ENCODE data around the gene LRRC75A. TPM values are rescaled to one million over a fixed set of nuclear protein-coding genes. Genes with fewer than 3 reads are reported as not detected.
A peak's percentile ranks its signal among the peaks of the same experiment; 100 is the strongest.

The LRRC75A gene
- total RNA-seq, 1 experiment from 2014 or later: 1.2 TPM

DNA sequence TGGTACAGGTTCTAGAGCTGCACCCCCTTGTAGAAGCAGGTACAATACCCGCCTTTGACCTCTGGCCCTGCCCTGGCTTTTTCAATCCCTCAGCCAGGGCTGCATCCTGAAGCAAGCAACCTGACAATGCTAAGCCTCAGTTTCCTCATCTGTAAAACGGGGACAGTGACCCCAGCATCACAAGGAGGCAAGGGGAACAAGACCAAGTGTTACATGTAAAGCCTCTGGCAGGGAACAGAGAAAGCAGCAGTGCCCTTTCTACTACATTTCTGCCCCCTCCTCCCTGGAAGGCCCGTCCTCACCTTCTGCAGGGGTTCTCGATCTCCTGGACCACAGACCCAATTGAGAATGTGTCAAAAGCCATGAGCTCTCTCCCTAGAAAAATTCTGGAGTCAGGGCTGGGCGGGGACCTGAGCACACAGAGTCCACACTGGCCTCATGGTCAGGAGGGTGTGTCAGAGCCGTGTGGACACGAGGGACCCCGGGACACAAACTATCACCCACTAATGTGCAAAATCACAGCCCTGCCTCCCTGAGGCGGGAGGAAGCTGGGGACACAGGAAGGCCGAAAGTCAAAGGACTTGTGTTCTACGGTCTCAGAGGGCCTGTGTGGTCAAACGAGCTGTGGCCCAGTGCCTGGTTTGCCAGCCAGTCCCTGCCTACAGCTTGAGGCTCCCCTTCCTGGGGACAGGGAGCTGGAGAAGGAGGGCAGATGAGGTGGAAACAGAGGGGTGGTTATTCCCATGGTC, 27.5 kb downstream of the LRRC75A start:
- intact Hi-C loops (cut with micrococcal nuclease; ENCODE audit: unreplicated experiment) (no loop called here), in situ Hi-C loops (cut with HindIII; ENCODE audit: low pct_unique_long_range_greater_than_20kb, low sequenced_read_pairs) (no loop called here)
- ChIA-PET CTCF (interaction anchor here (0.6 kb wide), 1 partner anchor 45 kb away, joined by 3 read pairs; no protein-coding TSS in a partner anchor), POLR2A (no interaction called here)
- H3K9me3 ChIP-seq (ENCODE audit: control insufficient read depth, insufficient read depth, low read depth, low read length): no peaks in the 10 kb centered on the region
- TF ChIP-seq TCF7L2 (IDR thresholded peaks at IDR 0.05; ENCODE audit: low read depth, low read length) (no peak), REST (IDR thresholded peaks at IDR 0.05; ENCODE audit: insufficient read depth in 1 of 2, low read depth in 2 of 2, low read length in 1 of 2) (no peak), CTCF (IDR thresholded peaks at IDR 0.05) (no peak), SIN3A (IDR thresholded peaks at IDR 0.05; ENCODE audit: borderline replicate concordance, insufficient read depth, low read depth, low read length) (no peak), POLR2AphosphoS5 (IDR thresholded peaks at IDR 0.05; ENCODE audit: low read depth, low read length) (no peak)
- H3K36me3 ChIP-seq (ENCODE audit: control insufficient read depth, insufficient read depth, low read length): no peaks in the 10 kb centered on the region
- H3K4me1 ChIP-seq (ENCODE audit: control insufficient read depth, insufficient read depth, low read length): no peaks in the 10 kb centered on the region; the same call in none of the 2 replicates
- no peak for DNase-seq (ENCODE audit: low read depth, low spot score)
- BruUV-seq (replicated peaks): no TSS peak
- no peaks in the 10 kb centered on the region for H3K27me3 ChIP-seq (ENCODE audit: control insufficient read depth, insufficient read depth, low read length)
- ATAC-seq: no peak
- H3K27ac ChIP-seq (ENCODE audit: low read length): no peak overlapping the region
- no peak overlapping the region for H3K4me3 ChIP-seq (ENCODE audit: low read depth in 2 of 2, low read length in 2 of 2)

GRCh38 chr17:16463358-16464302, 28.4 kb downstream of the LRRC75A start:
- ChIA-PET POLR2A (interaction anchor here (0.7 kb wide), 1 partner anchor 204 kb away, joined by 3 read pairs; no protein-coding TSS in a partner anchor), CTCF (no interaction called here)
- TF ChIP-seq REST (IDR thresholded peaks at IDR 0.05; ENCODE audit: insufficient read depth in 1 of 2, low read depth in 2 of 2, low read length in 1 of 2) (no peak), SIN3A (IDR thresholded peaks at IDR 0.05; ENCODE audit: borderline replicate concordance, insufficient read depth, low read depth, low read length) (no peak), CTCF (IDR thresholded peaks at IDR 0.05) (no peak), POLR2AphosphoS5 (IDR thresholded peaks at IDR 0.05; ENCODE audit: low read depth, low read length) (no peak), TCF7L2 (IDR thresholded peaks at IDR 0.05; ENCODE audit: low read depth, low read length) (no peak)
- no peaks in the 10 kb centered on the region for H3K9me3 ChIP-seq (ENCODE audit: control insufficient read depth, insufficient read depth, low read depth, low read length)
- intact Hi-C loops (cut with micrococcal nuclease; ENCODE audit: unreplicated experiment) (no loop called here), in situ Hi-C loops (cut with HindIII; ENCODE audit: low pct_unique_long_range_greater_than_20kb, low sequenced_read_pairs) (no loop called here)
- no TSS peak for BruUV-seq (replicated peaks)
- no peak overlapping the region for H3K4me3 ChIP-seq (ENCODE audit: low read depth in 2 of 2, low read length in 2 of 2)
- DNase-seq (ENCODE audit: low read depth, low spot score): no peak
- ATAC-seq: peak; percentile 78; the same call in 1 of the 2 replicates
- no peaks in the 10 kb centered on the region; the same call in 1 of the 2 replicates for H3K4me1 ChIP-seq (ENCODE audit: control insufficient read depth, insufficient read depth, low read length)
- H3K27me3 ChIP-seq (ENCODE audit: control insufficient read depth, insufficient read depth, low read length): no peaks in the 10 kb centered on the region
- no peak overlapping the region for H3K27ac ChIP-seq (ENCODE audit: low read length)
- H3K36me3 ChIP-seq (ENCODE audit: control insufficient read depth, insufficient read depth, low read length): no peaks in the 10 kb centered on the region

All from Panc1 (cell line).